GM21529 (cell line): Measurements from ENCODE around the gene BRICD5.

Experiments
- ATAC-seq: cut with Tn5 transposase; IDR thresholded peaks from one replicate; pipeline ENCODE4 v1.9.1; 2021; ENCODE audit not compliant: unreplicated experiment

BRICD5 gene

GRCh38 chr16:2237493-2238149 lies 27.0 kb upstream of the BRICD5 start:
- ATAC-seq: no peak

DNA sequence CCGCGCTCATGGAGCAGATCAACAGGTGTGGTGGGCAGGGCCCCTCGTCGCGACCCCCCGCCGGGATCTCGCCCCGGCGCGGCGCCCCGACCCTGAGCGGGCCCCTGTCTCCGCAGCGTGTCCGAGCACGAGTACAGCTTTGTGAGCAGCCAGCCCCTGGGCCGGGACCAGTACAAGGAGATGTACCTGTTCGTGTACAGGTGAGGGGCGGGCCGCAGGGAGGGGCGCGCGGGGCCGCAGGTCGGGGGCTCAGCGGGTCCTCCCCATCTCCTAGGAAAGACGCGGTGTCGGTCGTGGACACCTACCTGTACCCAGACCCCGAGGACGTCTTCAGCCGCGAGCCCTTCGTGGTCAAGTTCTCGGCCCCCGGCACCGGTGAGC lies 26.4 kb upstream of the BRICD5 start:
- ATAC-seq: no peak

- ATAC-seq: no peak
Measured at GRCh38 chr16:2236337-2237101, 25.9 kb upstream of the BRICD5 start, which contains the start of gene DNASE1L2. Gene DNASE1L2, plus strand, starts transcription at chr16:2236444. Its CDS starts 373 bp downstream, at chr16:2236817.

DNA sequence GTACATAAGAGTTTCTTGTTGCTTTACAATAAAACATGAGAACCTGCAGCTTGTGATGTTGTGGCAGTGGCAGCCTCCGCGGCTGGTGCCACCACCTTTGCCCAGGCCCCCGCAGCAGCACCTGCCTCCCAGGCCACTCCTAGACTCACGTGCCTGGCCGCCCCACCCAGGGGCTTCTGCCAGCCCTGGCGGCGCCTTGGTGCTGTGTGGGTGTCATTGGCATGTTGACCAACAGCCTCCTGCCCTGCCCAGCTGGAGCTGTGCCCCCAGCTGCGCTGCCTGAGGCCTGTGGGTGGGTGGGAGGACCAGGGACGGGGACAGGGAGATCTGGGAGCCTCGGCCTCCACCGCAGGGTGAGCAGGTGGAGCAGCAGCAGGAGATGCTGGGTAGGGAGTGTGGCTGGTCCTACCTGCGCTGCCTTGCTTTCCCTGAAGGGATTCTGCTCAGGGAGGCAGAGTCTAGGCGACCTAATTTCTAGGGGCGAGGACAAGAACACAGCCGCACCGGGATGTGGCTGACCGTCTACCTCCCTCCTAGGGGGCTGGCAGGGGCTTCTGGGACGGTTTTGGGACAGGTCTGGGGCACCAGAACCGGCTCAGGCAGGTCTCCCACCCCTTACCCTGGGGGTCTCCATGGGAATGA lies 25.2 kb upstream of the BRICD5 start:
- no peak for ATAC-seq

GRCh38 chr16:2235234-2235651 lies 24.6 kb upstream of the BRICD5 start:
- ATAC-seq: no peak

GRCh38 chr16:2234813-2235170 lies 24.1 kb upstream of the BRICD5 start:
- ATAC-seq: no peak

DNA sequence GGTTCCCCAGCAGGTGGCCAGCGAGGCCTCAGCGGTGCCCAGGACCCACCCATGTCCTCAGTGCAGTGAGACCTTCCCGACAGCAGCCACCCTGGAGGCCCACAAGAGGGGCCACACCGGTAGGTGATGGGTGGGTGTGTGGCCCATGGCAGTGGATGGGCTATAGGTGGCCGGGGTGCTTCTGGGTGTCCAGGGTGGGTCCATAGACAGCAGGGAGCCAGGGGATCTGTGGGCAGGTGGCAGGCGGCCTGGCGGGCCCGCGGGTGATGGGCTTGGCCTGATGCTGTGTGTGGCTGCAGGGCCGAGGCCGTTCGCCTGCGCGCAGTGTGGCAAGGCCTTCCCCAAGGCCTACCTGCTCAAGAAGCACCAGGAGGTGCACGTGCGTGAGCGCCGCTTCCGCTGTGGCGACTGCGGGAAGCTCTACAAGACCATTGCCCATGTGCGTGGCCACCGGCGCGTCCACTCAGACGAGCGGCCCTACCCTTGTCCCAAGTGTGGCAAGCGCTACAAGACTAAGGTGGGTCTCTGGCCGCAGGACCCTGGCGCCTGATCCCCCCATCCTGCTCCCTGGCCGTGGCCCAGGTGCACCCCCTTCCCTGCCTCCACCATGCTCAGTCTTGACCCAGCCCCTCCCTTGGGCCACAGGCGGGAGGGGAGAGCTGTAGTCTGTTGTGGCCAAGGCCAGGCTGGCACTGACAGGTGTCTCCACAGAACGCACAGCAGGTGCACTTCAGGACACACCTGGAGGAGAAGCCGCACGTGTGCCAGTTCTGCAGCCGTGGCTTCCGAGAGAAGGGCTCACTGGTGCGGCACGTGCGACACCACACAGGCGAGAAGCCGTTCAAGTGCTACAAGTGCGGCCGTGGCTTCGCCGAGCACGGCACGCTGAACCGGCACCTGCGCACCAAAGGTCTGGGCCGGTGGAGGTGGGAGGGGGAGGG lies 23.5 kb upstream of the BRICD5 start:
- no peak for ATAC-seq

DNA sequence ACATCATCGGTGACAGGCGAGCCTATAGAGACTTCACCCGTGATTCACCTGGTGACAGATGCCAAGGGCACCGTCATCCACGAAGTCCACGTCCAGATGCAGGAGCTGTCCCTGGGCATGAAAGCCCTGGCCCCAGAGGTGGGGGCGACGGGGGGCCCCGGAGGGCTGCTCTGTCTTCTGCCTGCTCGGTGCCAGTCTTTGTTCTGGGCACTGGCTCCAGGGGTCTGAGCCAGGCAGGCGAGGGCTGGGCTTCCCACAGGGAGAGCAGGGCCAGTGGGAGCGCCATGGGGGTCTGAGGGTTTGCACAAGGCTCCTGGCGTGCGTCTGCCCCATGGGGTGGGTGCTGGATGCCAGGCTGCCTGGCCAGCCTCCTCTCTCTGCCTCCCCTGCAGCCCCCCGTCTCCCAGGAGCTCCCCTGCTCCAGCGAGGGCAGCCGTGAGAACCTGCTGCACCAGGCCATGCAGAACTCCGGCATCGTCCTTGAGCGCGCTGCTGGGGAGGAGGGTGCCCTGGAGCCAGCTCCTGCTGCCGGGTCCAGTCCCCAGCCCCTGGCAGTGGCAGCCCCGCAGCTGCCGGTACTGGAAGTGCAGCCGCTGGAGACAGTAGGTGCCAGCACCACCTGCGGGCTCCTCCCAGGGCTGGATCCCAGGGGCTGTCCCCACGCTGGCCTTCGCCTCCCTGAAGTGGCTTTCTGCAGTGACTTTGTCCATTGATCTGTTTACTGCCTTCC lies 22.5 kb upstream of the BRICD5 start:
- ATAC-seq: no peak

DNA sequence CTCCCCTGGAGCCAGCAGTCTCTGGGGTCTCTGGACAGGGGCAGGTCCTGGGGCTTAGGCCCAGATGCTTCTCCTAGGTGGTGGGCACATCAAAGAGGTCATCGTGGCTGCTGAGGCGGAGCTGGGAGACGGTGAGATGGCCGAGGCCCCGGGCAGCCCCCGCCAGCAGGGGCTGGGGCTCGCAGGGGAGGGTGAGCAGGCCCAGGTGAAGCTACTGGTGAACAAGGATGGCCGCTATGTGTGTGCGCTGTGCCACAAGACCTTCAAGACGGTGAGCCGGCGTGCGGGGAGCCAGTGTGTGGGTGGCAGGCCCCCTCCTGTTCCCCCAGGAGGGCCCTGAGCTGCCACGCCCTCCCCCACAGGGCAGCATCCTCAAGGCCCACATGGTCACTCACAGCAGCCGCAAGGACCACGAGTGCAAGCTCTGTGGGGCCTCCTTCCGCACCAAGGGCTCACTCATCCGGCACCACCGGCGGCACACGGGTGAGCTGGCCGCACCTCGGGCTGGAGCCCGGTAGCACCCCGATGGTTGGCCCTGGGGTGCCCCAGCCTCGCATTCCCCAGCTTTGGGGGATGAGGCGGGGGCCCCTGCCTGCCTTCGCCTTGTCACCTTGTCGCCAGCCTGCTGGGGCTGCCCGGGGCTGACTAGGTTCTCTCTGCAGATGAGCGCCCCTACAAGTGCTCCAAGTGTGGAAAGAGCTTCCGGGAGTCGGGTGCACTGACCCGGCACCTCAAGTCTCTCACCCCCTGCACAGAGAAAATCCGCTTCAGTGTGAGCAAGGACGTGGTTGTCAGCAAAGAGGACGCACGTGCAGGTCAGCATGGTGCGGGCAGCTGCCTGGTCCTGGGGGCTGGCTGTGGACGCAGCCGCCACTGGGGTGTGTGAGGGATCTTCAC lies 21.7 kb upstream of the BRICD5 start:
- ATAC-seq: no peak

DNA sequence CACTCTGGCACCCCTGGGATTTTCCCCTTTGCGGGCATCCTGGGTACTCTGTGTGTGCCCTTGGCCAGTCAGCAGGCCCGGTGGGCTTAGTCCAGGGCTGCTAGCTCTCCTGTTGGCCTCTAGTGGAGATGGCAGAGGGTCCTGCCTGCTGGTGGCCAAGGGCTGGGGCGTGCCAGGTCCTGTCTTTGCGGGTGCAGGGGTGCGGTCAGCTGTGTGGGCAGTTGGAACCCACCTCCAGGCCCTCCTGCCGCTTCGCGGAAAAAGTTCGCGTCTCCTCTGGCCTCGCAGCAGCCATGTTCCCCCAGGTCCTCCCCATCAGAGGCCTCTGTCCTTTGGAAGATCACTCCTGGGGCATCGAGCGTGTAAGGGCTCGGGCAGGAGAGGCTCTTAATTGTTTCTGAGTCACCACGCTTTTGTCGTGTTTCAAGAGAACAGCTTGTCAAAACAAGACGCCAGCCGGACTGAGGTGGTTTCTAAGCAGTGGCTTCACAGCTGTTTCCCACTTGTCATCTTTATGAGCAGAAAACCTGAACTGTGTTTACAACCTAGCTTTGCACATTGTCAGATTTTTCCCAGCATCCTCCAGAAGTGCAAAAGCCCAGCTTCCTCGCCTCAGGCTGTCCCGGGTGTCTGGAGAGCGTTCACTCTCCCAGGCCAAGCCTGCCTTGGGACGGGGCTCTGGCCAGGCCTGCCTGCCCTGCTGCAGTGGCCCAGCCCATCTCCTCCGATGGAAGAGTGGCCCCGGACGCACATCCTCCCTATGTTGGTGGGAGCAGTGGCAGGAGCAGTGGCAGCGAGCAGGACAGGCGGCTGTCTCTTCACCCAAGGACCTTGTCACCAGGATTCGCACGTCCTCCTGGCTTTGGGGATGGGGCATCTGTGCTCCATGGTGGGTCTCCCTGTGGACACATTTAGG lies 20.6 kb upstream of the BRICD5 start:
- ATAC-seq: no peak

DNA sequence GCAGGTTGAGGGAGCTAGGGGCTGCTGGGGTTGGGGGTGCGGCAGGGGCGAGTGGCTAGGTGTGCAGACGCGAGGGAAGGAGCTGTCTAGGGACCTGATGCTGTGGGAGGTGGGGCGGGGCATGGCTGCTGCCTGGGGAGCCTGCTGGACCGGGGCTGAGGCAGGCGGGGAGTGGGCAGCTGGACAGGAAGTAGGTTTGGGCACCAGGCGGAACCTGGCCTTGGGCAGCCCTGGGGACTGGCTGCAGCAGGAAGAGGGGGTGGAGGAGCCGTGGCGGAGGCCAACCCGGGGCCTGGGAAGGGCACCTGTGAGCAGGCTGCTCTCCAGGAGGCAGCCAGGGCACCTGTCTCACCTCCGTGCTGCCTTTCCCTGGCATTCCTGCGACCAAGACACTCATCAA lies 19.7 kb upstream of the BRICD5 start:
- ATAC-seq: no peak

- ATAC-seq: no peak
Measured at GRCh38 chr16:2229632-2230250, 19.1 kb upstream of the BRICD5 start.

DNA sequence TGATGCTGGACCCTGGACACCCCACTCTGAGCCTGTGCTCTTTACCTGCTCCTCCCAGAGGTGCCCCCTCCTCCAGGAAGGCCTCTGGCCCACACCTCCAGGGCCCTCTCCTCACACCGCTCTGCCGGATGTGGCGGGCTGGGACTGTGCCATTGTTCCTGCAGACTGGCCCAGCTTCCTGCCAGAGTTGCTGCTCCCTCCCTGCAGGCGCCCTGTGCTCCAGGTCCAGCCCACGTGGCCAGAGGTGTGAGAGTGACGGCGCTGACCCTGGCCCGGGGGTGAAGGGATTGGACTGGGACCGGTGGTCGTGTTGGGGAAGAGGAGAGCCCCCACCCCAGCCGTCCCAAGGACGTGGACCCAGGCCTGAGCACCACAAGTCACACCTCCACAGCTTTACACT lies 18.4 kb upstream of the BRICD5 start:
- ATAC-seq: no peak

DNA sequence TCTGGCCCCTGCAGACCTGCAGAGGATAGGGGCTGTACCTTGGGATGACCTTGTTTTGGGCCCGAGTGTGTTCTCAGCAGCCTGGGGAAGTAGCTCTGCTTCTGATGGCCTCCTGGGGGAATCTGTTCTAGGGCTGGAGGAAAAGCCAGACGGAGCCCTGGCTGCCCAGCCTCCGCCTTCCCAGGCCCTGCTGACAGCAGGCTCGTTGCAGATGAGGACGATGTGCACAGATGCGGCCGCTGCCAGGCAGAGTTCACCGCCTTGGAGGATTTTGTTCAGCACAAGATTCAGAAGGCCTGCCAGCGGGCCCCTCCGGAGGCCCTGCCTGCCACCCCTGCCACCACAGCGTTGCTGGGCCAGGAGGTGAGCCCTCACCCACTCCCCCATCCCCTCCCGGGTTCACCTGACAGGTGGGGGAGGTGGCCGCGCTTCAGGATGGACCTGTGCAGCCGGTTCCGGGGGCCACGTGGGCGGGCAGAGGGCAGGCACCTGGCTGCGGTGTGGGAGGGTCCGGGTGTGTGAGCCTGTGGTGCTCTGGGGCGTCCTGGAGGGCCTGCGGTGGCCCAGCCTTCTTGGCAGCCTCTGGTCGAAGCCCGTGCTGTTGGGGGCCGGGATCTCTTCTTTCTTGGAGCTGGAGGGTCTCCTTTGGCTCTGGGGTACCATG lies 17.6 kb upstream of the BRICD5 start:
- no peak for ATAC-seq

DNA sequence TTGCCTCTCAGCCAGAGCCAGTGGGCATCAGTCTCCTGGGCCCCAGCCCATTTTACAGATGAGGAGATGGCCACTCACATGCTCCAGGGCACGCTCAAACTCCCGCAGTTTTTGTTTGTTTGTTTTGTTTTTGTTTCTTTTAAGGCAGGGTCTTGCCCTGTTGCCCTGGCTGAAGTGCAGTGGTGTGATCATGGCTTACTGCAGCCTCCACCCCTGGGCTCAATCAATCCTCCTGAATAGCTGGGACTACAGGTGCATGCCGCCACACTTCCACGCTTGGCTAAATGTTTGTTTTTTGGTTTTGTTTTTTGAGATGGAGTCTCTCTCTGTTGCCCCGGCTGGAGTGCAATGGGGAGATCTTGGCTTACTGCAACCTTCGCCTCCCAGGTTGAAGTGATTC lies 16.3 kb upstream of the BRICD5 start:
- ATAC-seq: no peak

DNA sequence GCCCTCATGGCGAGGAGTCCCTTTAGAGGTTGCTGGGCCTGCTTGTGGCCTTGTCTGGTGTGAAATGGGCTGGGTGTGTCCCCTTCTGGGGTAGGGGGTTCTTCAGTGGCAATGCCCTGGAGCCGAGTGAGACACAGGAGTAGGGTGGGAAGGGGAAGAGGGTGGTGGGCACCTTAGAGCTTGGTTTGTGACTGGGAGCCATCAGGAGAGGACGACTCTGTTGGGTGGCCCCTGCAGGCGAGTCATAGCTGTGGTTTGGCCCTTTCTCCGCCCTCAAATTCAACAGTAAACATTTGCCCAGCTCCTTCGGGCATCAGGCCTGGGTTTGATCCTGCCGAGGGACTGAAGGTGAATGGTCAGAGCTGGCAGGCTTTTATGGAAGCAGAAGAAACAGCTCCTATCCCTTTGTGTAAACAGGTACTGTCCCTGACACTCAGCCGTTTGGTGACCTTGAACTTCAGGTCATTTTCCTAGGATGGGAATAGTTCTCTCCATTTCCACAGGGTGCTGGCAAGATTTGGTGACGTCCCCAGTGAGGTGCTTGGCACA lies 15.7 kb upstream of the BRICD5 start:
- ATAC-seq: no peak

DNA sequence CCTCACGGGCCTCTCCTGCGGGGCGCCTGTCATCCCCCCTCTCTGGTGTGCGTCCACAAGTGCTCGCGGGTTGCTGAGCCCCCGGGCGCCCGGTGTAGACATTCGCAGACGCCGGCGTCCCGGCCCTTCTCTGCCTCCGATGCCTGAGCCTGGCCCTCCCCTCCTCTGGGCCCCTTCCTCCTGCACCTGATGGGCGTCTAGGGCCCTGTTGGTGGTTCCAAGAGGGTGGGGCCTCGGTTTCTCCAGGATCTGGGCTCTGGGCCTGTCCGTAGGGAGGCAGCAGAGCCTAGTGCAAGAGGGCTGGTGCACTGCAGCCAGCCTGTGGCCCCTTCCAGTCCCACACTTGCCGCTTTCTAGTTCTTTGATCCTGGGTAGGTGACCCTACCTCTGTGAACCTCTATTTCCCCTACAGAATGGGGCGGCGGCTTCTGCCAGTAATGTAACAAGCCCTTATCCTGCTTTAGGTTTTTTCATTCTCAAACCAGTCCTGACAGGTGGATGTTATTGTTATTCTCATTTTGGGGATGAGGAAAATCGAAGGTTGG lies 13.4 kb upstream of the BRICD5 start:
- peak; percentile 19 for ATAC-seq
